GM21528 (cell line): ENCODE measurements around the gene ACSF3.

Source experiments
- ATAC-seq: cut with Tn5 transposase; IDR thresholded peaks from one replicate; pipeline ENCODE4 v1.9.1; 2021; ENCODE audit warnings: mild to moderate bottlenecking, moderate library complexity; ENCODE audit not compliant: unreplicated experiment, low FRiP score

Gene ACSF3

GRCh38 chr16:89105599-89106151 lies 12.0 kb downstream of the ACSF3 start:
- ATAC-seq: no peak

- no peak for ATAC-seq
These were observed 13.0 kb downstream of the ACSF3 start for GRCh38 chr16:89106533-89107202.

- no peak for ATAC-seq
These were observed 13.5 kb downstream of the ACSF3 start for GRCh38 chr16:89107203-89107582.

GRCh38 chr16:89108416-89108815 lies 14.8 kb downstream of the ACSF3 start:
- ATAC-seq: no peak

- ATAC-seq: no peak
These were observed 17.0 kb downstream of the ACSF3 start for GRCh38 chr16:89110641-89111040.

GRCh38 chr16:89111263-89111662 lies 17.6 kb downstream of the ACSF3 start:
- no peak for ATAC-seq

- ATAC-seq: no peak
These were observed 18.9 kb downstream of the ACSF3 start for GRCh38 chr16:89112377-89113151.

GRCh38 chr16:89113152-89113547 lies 19.5 kb downstream of the ACSF3 start:
- ATAC-seq: no peak

GRCh38 chr16:89113661-89114060 lies 20.0 kb downstream of the ACSF3 start:
- no peak for ATAC-seq

GRCh38 chr16:89114159-89114981 lies 20.7 kb downstream of the ACSF3 start:
- peak; percentile 2 for ATAC-seq

- ATAC-seq: peak; percentile 78
These were observed 21.7 kb downstream of the ACSF3 start for GRCh38 chr16:89115216-89115861.

GRCh38 chr16:89116341-89117226 lies 22.9 kb downstream of the ACSF3 start:
- ATAC-seq: no peak

- no peak for ATAC-seq
These were observed 23.7 kb downstream of the ACSF3 start for GRCh38 chr16:89117227-89117974.

- no peak for ATAC-seq
These were observed 24.3 kb downstream of the ACSF3 start for GRCh38 chr16:89117975-89118289.

GRCh38 chr16:89118361-89119165 lies 24.9 kb downstream of the ACSF3 start:
- no peak for ATAC-seq

- no peak for ATAC-seq
These were observed 25.5 kb downstream of the ACSF3 start for GRCh38 chr16:89119166-89119621.

GRCh38 chr16:89119661-89120141 lies 26.0 kb downstream of the ACSF3 start:
- ATAC-seq: no peak

- no peak for ATAC-seq
These were observed 26.6 kb downstream of the ACSF3 start for GRCh38 chr16:89120281-89120680.
